ENCODE results near the gene ZDHHC13. TPM values are rescaled to one million over a fixed set of nuclear protein-coding genes. Genes with fewer than 3 reads are reported as not detected.

The ZDHHC13 gene
- 8.2 and 10.2 TPM in 2 replicates for polyA plus RNA-seq (2012; rRNA removed)
- polyA plus RNA-seq (2012; cell fraction: cytosol; rRNA removed) = 10.7 and 11.2 TPM in 2 replicates
- 5.0 and 11.9 TPM in 2 replicates for polyA plus RNA-seq (2012; cell fraction: nucleus; rRNA removed)

DNA sequence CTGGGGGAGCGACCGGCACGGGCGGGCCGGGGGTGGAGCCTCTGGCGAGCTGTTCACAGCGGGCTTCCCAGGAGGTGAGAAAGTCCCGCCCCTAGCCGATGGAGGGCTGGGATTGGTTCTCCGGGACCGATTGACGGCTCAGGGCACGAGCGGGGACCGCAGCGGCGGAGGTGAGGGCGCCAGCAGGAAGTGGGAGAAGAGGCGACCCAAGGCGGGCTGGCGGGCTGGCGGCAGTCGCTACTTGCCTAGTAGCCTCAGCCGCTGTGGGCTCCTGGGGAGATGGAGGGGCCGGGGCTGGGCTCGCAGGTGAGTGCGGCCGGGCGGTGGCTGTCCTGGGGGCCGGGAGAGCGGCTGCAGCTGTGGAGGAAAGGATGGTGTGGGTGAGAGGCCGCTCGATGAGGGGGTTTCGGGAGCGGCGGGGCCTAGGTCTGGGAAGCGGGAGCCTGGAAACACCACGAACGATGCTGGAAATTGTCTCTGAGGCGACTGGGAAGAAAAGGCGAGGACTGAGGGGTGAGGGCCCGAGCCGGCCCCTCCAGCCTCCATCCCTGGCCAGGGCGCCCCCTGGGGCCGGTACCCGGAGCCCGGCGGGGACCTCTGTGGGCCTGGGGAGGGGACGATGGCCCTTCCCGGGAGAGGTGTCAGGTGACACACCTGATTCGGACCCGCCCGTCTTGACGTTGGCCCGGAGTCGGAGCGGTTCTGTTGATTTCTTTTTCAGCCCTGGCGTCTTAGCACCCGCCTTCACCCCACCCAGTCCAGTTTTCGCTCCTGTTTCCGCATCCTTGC lies at the start of gene ZDHHC13:
Gene ZDHHC13, plus strand, starts transcription at position 198 of the 789 bp plus-strand sequence. Its CDS starts 82 bp downstream, at position 280.
- Histone ChIP-seq H3K27ac (ENCODE audit: low read depth in 2 of 2, low read length in 1 of 2) (peak within 1 kb of the TSS; percentile 4 to 72; a peak in 3 of 4 replicates), H2AFZ (ENCODE audit: low read depth) (peak within 1 kb of the TSS; percentile 95), H3K9ac (peak within 1 kb of the TSS; percentile 75), H3K36me3 (replicated peaks in 1 of 2; ENCODE audit: control insufficient read depth in 1 of 2, insufficient read depth in 2 of 2, low read length in 1 of 2) (peaks cover 0 to 7% of the 10 kb centered on the region in 2 experiments), H3K9me2 (no peaks in the 10 kb centered on the region), H3K4me2 (peak within 1 kb of the TSS; percentile 86), H3K79me2 (ENCODE audit: insufficient read depth) (peaks cover 20% of the 10 kb centered on the region; the same call in 1 of the 2 replicates), H3K4me3 (ENCODE audit: low read depth in 2 of 2, low read length in 1 of 2) (peak within 1 kb of the TSS; percentile 94 to 97), H3K27me3 (ENCODE audit: insufficient read depth) (peaks cover 7% of the 10 kb centered on the region), H3K4me1 (ENCODE audit: control insufficient read depth in 1 of 2, insufficient read depth in 2 of 2, low read depth in 1 of 2, low read length in 1 of 2) (peaks cover 0 to 6% of the 10 kb centered on the region in 2 experiments; a peak in 2 of 4 replicates), H4K20me1 (ENCODE audit: insufficient read depth) (no peaks in the 10 kb centered on the region), H3K9me3 (no peaks in the 10 kb centered on the region), H3F3A (replicated peaks; ENCODE audit: insufficient read depth) (no peaks in the 10 kb centered on the region)
- CTCF ChIA-PET = interaction anchor here (1.0 to 1.2 kb wide), 4 partner anchors 40 to 143 kb away, joined by 3 to 5 read pairs (median 4); no protein-coding TSS in a partner anchor
- POLR2A ChIA-PET = no interaction called here
- WGBS (ENCODE audit: low lambda C conversion rate) = 2% methylated on average over 26 of the region's 61 CpGs
- DNase-seq = peak; percentile 99
- no peak for TF ChIP-seq EZH2phosphoT487 (IDR thresholded peaks at IDR 0.05; ENCODE audit: borderline replicate concordance, low read depth)
- no peak for TF ChIP-seq FOXJ3 (CRISPR knock-in tag; IDR thresholded peaks at IDR 0.05)
- no peak for TF ChIP-seq FOSL2 (IDR thresholded peaks at IDR 0.05; ENCODE audit: borderline replicate concordance, low read depth)
- TF ChIP-seq CTCF (IDR thresholded peaks at IDR 0.05) = peak; percentile 62
- peak; percentile 99 for TF ChIP-seq PBX3 (IDR thresholded peaks at IDR 0.05)
- TF ChIP-seq, protein P1, sequence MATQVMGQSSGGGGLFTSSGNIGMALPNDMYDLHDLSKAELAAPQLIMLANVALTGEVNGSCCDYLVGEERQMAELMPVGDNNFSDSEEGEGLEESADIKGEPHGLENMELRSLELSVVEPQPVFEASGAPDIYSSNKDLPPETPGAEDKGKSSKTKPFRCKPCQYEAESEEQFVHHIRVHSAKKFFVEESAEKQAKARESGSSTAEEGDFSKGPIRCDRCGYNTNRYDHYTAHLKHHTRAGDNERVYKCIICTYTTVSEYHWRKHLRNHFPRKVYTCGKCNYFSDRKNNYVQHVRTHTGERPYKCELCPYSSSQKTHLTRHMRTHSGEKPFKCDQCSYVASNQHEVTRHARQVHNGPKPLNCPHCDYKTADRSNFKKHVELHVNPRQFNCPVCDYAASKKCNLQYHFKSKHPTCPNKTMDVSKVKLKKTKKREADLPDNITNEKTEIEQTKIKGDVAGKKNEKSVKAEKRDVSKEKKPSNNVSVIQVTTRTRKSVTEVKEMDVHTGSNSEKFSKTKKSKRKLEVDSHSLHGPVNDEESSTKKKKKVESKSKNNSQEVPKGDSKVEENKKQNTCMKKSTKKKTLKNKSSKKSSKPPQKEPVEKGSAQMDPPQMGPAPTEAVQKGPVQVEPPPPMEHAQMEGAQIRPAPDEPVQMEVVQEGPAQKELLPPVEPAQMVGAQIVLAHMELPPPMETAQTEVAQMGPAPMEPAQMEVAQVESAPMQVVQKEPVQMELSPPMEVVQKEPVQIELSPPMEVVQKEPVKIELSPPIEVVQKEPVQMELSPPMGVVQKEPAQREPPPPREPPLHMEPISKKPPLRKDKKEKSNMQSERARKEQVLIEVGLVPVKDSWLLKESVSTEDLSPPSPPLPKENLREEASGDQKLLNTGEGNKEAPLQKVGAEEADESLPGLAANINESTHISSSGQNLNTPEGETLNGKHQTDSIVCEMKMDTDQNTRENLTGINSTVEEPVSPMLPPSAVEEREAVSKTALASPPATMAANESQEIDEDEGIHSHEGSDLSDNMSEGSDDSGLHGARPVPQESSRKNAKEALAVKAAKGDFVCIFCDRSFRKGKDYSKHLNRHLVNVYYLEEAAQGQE (IDR thresholded peaks at IDR 0.05; ENCODE audit: low read depth, low read length) = no peak
- TF ChIP-seq TCF12 (IDR thresholded peaks at IDR 0.05) = no peak
- TF ChIP-seq, protein P2, sequence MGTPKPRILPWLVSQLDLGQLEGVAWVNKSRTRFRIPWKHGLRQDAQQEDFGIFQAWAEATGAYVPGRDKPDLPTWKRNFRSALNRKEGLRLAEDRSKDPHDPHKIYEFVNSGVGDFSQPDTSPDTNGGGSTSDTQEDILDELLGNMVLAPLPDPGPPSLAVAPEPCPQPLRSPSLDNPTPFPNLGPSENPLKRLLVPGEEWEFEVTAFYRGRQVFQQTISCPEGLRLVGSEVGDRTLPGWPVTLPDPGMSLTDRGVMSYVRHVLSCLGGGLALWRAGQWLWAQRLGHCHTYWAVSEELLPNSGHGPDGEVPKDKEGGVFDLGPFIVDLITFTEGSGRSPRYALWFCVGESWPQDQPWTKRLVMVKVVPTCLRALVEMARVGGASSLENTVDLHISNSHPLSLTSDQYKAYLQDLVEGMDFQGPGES (IDR thresholded peaks at IDR 0.05; ENCODE audit: low read depth, low read length) = 0 out of 2 replicates have a peak, but pooled peaks have one; percentile 48
- TF ChIP-seq CHD2 (IDR thresholded peaks at IDR 0.05; ENCODE audit: low read length, partially characterized antibody) = peak; percentile 55
- TF ChIP-seq, protein P3, sequence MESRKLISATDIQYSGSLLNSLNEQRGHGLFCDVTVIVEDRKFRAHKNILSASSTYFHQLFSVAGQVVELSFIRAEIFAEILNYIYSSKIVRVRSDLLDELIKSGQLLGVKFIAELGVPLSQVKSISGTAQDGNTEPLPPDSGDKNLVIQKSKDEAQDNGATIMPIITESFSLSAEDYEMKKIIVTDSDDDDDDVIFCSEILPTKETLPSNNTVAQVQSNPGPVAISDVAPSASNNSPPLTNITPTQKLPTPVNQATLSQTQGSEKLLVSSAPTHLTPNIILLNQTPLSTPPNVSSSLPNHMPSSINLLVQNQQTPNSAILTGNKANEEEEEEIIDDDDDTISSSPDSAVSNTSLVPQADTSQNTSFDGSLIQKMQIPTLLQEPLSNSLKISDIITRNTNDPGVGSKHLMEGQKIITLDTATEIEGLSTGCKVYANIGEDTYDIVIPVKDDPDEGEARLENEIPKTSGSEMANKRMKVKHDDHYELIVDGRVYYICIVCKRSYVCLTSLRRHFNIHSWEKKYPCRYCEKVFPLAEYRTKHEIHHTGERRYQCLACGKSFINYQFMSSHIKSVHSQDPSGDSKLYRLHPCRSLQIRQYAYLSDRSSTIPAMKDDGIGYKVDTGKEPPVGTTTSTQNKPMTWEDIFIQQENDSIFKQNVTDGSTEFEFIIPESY (IDR thresholded peaks at IDR 0.05; ENCODE audit: borderline replicate concordance, low read depth) = no peak
- no peak for TF ChIP-seq RCOR1 (IDR thresholded peaks at IDR 0.05; ENCODE audit: low read length)
- no peak for TF ChIP-seq TAF1 (IDR thresholded peaks at IDR 0.05; ENCODE audit: borderline replicate concordance, low read depth, low read length)
- TF ChIP-seq MAX (IDR thresholded peaks at IDR 0.05; ENCODE audit: low read depth) = peak; percentile 50; the same call in 1 of the 2 replicates
- no peak for TF ChIP-seq NRF1 (IDR thresholded peaks at IDR 0.05; ENCODE audit: low read depth, low read length)
- TF ChIP-seq SIN3A (IDR thresholded peaks at IDR 0.05; ENCODE audit: borderline replicate concordance, low read depth, low read length) = 0 out of 2 replicates have a peak, but pooled peaks have one; percentile 9
- TF ChIP-seq FOXM1 (IDR thresholded peaks at IDR 0.05; ENCODE audit: low read depth) = no peak
- TF ChIP-seq RAD21 (IDR thresholded peaks at IDR 0.05; ENCODE audit: low read length) = no peak
- TF ChIP-seq MEF2A (IDR thresholded peaks at IDR 0.05; ENCODE audit: borderline replicate concordance, low read depth) = no peak
- no peak for TF ChIP-seq EP300 (IDR thresholded peaks at IDR 0.05; ENCODE audit: borderline replicate concordance in 1 of 2, low read depth in 1 of 2, low read length in 1 of 2)
